Measurements from ENCODE around the gene AFAP1. TPM values are rescaled to one million over a fixed set of nuclear protein-coding genes. Genes with fewer than 3 reads are reported as not detected.

Gene AFAP1
- total RNA-seq, 1 donor from 2014 or later = 30.8 TPM

- DNase-seq (ENCODE audit: low read depth) = no peak
Observed at GRCh38 chr4:7708981-7709380, 230.7 kb downstream of the AFAP1 start.

Other genes with a start within 250 kb of the AFAP1 start
- gene ABLIM2, start 219.0 kb upstream of the AFAP1 start, total RNA-seq = 4.0 and 5.6 TPM in 2 replicates

All from myocyte (in vitro differentiated cells).